WTC11 (cell line): ENCODE results near the gene UBC.

Experiments
- CREB1 ChIP-seq: sonication (generic); formaldehyde crosslinking; IDR thresholded peaks from 2 replicates; pipeline ENCODE4 v1.8.0; 2023; ENCODE audit warnings: mild to moderate bottlenecking, missing genetic modification reagents
- NFE2L1 ChIP-seq: sonication (generic); formaldehyde crosslinking; IDR thresholded peaks from 2 replicates; pipeline ENCODE4 v1.8.1; 2023; ENCODE audit warnings: missing genetic modification reagents
- TEAD4 ChIP-seq: sonication (generic); formaldehyde crosslinking; IDR thresholded peaks from 2 replicates; pipeline ENCODE4 v1.8.0; 2022; ENCODE audit warnings: mild to moderate bottlenecking, missing genetic modification reagents
- ZNF121 ChIP-seq: sonication (generic); formaldehyde crosslinking; IDR thresholded peaks from 2 replicates; pipeline ENCODE4 v1.8.0; 2023; ENCODE audit warnings: missing genetic modification reagents
- ZNF263 ChIP-seq: sonication (generic); formaldehyde crosslinking; IDR thresholded peaks from 2 replicates; pipeline ENCODE4 v1.8.1; 2022; ENCODE audit warnings: low read depth, mild to moderate bottlenecking, moderate library complexity, missing genetic modification reagents
- TF ChIP-seq, protein P1 (sequence below): sonication (generic); formaldehyde crosslinking; IDR thresholded peaks from 2 replicates; pipeline ENCODE4 v1.8.0; 2022; ENCODE audit warnings: mild to moderate bottlenecking, missing genetic modification reagents
- TF ChIP-seq, protein P2 (sequence below): sonication (generic); formaldehyde crosslinking; IDR thresholded peaks from 2 replicates; pipeline ENCODE4 v1.8.0; 2023; ENCODE audit warnings: missing genetic modification reagents, mild to moderate bottlenecking, borderline replicate concordance
- TF ChIP-seq, protein P3 (sequence below): sonication (generic); formaldehyde crosslinking; IDR thresholded peaks from 2 replicates; pipeline ENCODE4 v1.8.1; 2023; ENCODE audit warnings: mild to moderate bottlenecking, missing genetic modification reagents

DNA sequence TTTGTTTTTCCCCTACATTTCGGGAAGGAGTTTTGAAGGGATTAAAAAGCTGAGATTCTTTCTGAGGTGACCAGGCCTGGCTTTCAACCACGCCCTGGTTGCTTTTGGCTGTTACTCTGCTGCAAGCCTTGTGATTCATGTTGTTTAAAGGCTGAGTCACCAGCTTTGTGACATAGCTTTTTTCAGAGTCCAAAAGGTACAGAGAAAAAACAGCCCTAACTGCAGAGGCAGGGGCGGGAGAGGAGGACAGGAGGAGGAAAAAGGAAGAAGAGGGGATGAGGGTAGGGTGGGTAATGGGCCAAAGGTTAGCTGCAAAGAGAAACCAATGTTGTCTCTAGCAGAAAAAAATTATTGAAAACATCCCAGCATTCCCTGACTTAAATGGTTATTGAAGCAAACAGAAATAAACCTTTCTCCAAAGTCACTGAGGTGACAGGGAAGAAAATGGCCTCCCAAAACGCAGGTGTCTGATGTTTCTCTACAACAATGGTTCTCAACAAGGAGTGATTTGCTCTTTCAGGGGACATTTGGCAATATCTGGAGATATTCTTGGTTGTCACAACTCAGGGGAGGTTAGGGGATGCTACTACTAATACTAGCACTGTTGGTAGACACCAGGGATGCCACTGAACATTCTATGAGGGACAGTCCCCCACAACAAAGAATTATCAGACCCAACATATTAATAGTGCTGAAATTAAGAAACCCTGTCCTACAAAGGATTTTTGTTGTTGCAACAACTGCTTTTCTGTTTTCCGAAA is 2.1 kb upstream of the UBC start:
- TF ChIP-seq TEAD4 (CRISPR knock-in tag) (no peak), ZNF121 (no peak), ZNF263 (CRISPR knock-in tag) (no peak), NFE2L1 (CRISPR knock-in tag) (no peak), CREB1 (CRISPR knock-in tag) (no peak)
- TF ChIP-seq, protein P1, sequence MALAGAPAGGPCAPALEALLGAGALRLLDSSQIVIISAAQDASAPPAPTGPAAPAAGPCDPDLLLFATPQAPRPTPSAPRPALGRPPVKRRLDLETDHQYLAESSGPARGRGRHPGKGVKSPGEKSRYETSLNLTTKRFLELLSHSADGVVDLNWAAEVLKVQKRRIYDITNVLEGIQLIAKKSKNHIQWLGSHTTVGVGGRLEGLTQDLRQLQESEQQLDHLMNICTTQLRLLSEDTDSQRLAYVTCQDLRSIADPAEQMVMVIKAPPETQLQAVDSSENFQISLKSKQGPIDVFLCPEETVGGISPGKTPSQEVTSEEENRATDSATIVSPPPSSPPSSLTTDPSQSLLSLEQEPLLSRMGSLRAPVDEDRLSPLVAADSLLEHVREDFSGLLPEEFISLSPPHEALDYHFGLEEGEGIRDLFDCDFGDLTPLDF = no peak
- TF ChIP-seq, protein P2, sequence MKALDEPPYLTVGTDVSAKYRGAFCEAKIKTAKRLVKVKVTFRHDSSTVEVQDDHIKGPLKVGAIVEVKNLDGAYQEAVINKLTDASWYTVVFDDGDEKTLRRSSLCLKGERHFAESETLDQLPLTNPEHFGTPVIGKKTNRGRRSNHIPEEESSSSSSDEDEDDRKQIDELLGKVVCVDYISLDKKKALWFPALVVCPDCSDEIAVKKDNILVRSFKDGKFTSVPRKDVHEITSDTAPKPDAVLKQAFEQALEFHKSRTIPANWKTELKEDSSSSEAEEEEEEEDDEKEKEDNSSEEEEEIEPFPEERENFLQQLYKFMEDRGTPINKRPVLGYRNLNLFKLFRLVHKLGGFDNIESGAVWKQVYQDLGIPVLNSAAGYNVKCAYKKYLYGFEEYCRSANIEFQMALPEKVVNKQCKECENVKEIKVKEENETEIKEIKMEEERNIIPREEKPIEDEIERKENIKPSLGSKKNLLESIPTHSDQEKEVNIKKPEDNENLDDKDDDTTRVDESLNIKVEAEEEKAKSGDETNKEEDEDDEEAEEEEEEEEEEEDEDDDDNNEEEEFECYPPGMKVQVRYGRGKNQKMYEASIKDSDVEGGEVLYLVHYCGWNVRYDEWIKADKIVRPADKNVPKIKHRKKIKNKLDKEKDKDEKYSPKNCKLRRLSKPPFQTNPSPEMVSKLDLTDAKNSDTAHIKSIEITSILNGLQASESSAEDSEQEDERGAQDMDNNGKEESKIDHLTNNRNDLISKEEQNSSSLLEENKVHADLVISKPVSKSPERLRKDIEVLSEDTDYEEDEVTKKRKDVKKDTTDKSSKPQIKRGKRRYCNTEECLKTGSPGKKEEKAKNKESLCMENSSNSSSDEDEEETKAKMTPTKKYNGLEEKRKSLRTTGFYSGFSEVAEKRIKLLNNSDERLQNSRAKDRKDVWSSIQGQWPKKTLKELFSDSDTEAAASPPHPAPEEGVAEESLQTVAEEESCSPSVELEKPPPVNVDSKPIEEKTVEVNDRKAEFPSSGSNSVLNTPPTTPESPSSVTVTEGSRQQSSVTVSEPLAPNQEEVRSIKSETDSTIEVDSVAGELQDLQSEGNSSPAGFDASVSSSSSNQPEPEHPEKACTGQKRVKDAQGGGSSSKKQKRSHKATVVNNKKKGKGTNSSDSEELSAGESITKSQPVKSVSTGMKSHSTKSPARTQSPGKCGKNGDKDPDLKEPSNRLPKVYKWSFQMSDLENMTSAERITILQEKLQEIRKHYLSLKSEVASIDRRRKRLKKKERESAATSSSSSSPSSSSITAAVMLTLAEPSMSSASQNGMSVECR (CRISPR knock-in tag) = no peak
- TF ChIP-seq, protein P3, sequence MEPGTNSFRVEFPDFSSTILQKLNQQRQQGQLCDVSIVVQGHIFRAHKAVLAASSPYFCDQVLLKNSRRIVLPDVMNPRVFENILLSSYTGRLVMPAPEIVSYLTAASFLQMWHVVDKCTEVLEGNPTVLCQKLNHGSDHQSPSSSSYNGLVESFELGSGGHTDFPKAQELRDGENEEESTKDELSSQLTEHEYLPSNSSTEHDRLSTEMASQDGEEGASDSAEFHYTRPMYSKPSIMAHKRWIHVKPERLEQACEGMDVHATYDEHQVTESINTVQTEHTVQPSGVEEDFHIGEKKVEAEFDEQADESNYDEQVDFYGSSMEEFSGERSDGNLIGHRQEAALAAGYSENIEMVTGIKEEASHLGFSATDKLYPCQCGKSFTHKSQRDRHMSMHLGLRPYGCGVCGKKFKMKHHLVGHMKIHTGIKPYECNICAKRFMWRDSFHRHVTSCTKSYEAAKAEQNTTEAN = no peak
